HepG2 (cell line): ENCODE results near the gene TPD52L2. TPM values are rescaled to one million over a fixed set of nuclear protein-coding genes. Genes with fewer than 3 reads are reported as not detected.

ENCODE experiments used
- ATAC-seq: fragments of 200-7000 bp; cut with Tn5 transposase; 3 replicates; pipeline ENCODE4 v1.9.1; 2020; ENCODE audit warnings: mild to moderate bottlenecking, moderate library complexity
- BruUV-seq: library from RNA; stranded (reverse); fragments of 400-500 nt; replicated peaks from 2 replicates; lab custom pipeline; 2021; lab: Mats Ljungman, UMichigan
- CTCF ChIA-PET: fragments of 300-600 bp; formaldehyde crosslinking; extraction: SDS; loops from one replicate; lab custom pipeline; 2021; ENCODE audit warnings: low total read pairs, inconsistent platforms, low intra/inter-chr PET ratio; lab: Yijun Ruan, JAX
- POLR2A ChIA-PET: fragments of 350-600 bp; sonication (Branson Sonifier 250); formaldehyde crosslinking; loops from one replicate; lab custom pipeline; 2020; ENCODE audit warnings: antibody characterized with exemption, inconsistent platforms; lab: Yijun Ruan, JAX
- DNase-seq: peaks from one replicate; pipeline ENCODE4 v3.0.0-alpha.2; 2015; ENCODE audit warnings: low spot score
- FAIRE-seq: peaks from 3 replicates; lab custom pipeline; 2011; peaks lifted over from hg19 to GRCh38; lab: Jason Lieb, UNC
- H2AFZ ChIP-seq: one replicate; pipeline ENCODE4 v1.6.1; 2011; ENCODE audit warnings: low read length, inconsistent platforms
- H3K27ac ChIP-seq: fragments of 300-600 bp; 3 replicates; pipeline ENCODE4 v1.8.0; 2011; ENCODE audit warnings: mixed run types, mild to moderate bottlenecking, mixed read lengths, low read length, inconsistent platforms; ENCODE audit not compliant: insufficient read depth; ENCODE audit errors: extremely low read length
- H3K27me3 ChIP-seq, 2 experiments: fragments of 200-600 bp in 1 of 2; 2 replicates in 1 of 2; 3 replicates in 1 of 2; pipeline versions ENCODE4 v1.6.0 to v1.8.0; 2011; ENCODE audit warnings: low read length in 2 of 2, mild to moderate bottlenecking in 2 of 2, moderate library complexity in 2 of 2, inconsistent platforms in 1 of 2; ENCODE audit not compliant: insufficient read depth in 2 of 2, control insufficient read depth in 1 of 2
- H3K36me3 ChIP-seq, 2 experiments: fragments of 200-600 bp in 1 of 2; replicated peaks in 1 of 2; 2 replicates in 1 of 2; 3 replicates in 1 of 2; pipeline versions ENCODE4 v1.5.1 to v1.8.0; 2011; ENCODE audit warnings: low read length in 2 of 2, inconsistent platforms in 1 of 2; ENCODE audit not compliant: insufficient read depth in 2 of 2, control insufficient read depth in 1 of 2
- H3K4me1 ChIP-seq: 2 replicates; pipeline ENCODE4 v1.5.1; 2012; ENCODE audit warnings: low read length, inconsistent platforms; ENCODE audit not compliant: insufficient read depth
- H3K4me2 ChIP-seq: 2 replicates; pipeline ENCODE4 v1.6.0; 2011; ENCODE audit warnings: low read depth, low read length, inconsistent platforms
- H3K4me3 ChIP-seq, 3 experiments: fragments of 200-600 bp in 1 of 3; sonication (generic), shearing (Covaris generic) in 1 of 3; replicated peaks in 1 of 3; 2 replicates each; pipeline ENCODE4 v1.5.1; 2011 to 2016; ENCODE audit warnings: low read length in 3 of 3, inconsistent platforms in 2 of 3, low read depth in 2 of 3, mild to moderate bottlenecking in 2 of 3, control low read depth in 1 of 3, mixed read lengths in 1 of 3; ENCODE audit not compliant: insufficient read depth in 1 of 3
- H3K79me2 ChIP-seq: one replicate; pipeline ENCODE4 v1.6.1; 2011; ENCODE audit warnings: low read length, inconsistent platforms; ENCODE audit not compliant: insufficient read depth
- H3K9ac ChIP-seq: 2 replicates; pipeline ENCODE4 v1.6.0; 2011; ENCODE audit warnings: mild to moderate bottlenecking, low read depth, low read length, inconsistent platforms; ENCODE audit not compliant: insufficient read depth
- H3K9me3 ChIP-seq: 2 replicates; pipeline ENCODE4 v1.5.1; 2012; ENCODE audit warnings: mild to moderate bottlenecking, low read length
- H4K20me1 ChIP-seq: 2 replicates; pipeline ENCODE4 v1.6.0; 2011; ENCODE audit warnings: inconsistent platforms, mild to moderate bottlenecking, low read length, moderate library complexity; ENCODE audit not compliant: insufficient read depth
- EEA1 ChIP-seq: sonication (generic); formaldehyde crosslinking; IDR thresholded peaks from 2 replicates; pipeline ENCODE4 v1.5.1; 2020; ENCODE audit warnings: mild to moderate bottlenecking, missing genetic modification reagents, borderline replicate concordance
- ERF ChIP-seq: IDR thresholded peaks from 2 replicates; pipeline ENCODE4 v1.6.1; 2018; ENCODE audit warnings: missing biosample characterization, missing genetic modification reagents
- FOXA1 ChIP-seq, 2 experiments: fragments of 450-650 bp in 1 of 2; sonication (generic) in 1 of 2; formaldehyde crosslinking in 1 of 2; IDR thresholded peaks; 2 replicates each; pipeline versions ENCODE4 v1.4.0 to v1.6.1; 2016 to 2020; ENCODE audit warnings: missing genetic modification reagents in 1 of 2
- HNF4G ChIP-seq, 2 experiments: sonication (generic) in 1 of 2; formaldehyde crosslinking in 1 of 2; IDR thresholded peaks; 2 replicates each; pipeline versions ENCODE4 v1.4.0 to v1.6.1; 2011 to 2020; ENCODE audit warnings: borderline replicate concordance in 2 of 2, low read depth in 2 of 2, mild to moderate bottlenecking in 2 of 2, low read length in 1 of 2, missing genetic modification reagents in 1 of 2, moderate library complexity in 1 of 2
- KDM6A ChIP-seq: IDR thresholded peaks from 2 replicates; pipeline ENCODE4 v1.6.1; 2016; ENCODE audit warnings: low read depth
- MAFG ChIP-seq: sonication (generic); formaldehyde crosslinking; IDR thresholded peaks from 2 replicates; pipeline ENCODE4 v1.5.1; 2020; ENCODE audit warnings: mild to moderate bottlenecking, missing genetic modification reagents
- MXD3 ChIP-seq: IDR thresholded peaks from 2 replicates; pipeline ENCODE4 v1.6.1; 2016; ENCODE audit warnings: mild to moderate bottlenecking, missing biosample characterization, missing genetic modification reagents
- RXRA ChIP-seq: sonication (generic); formaldehyde crosslinking; IDR thresholded peaks from 2 replicates; pipeline ENCODE4 v1.5.1; 2020; ENCODE audit warnings: missing genetic modification reagents
- SCMH1 ChIP-seq: sonication (generic); formaldehyde crosslinking; IDR thresholded peaks from 2 replicates; pipeline ENCODE4 v1.9.0; 2021; ENCODE audit warnings: missing genetic modification reagents, mild to moderate bottlenecking, borderline replicate concordance
- ZFP62 ChIP-seq: sonication (generic); formaldehyde crosslinking; IDR thresholded peaks from 2 replicates; pipeline ENCODE4 v1.4.0; 2020; ENCODE audit warnings: missing genetic modification reagents
- ZNF205 ChIP-seq: IDR thresholded peaks from 2 replicates; pipeline ENCODE4 v1.6.1; 2018; ENCODE audit warnings: missing biosample characterization, missing genetic modification reagents
- ZNF224 ChIP-seq: sonication (generic); formaldehyde crosslinking; IDR thresholded peaks from 2 replicates; pipeline ENCODE4 v1.5.0; 2020; ENCODE audit warnings: mild to moderate bottlenecking, missing genetic modification reagents
- ZNF30 ChIP-seq: sonication (generic); formaldehyde crosslinking; IDR thresholded peaks from 2 replicates; pipeline ENCODE4 v1.5.0; 2020; ENCODE audit warnings: mild to moderate bottlenecking, missing genetic modification reagents
- ZNF674 ChIP-seq: sonication (generic); formaldehyde crosslinking; IDR thresholded peaks from 2 replicates; pipeline ENCODE4 v1.5.0; 2020; ENCODE audit warnings: low read depth, mild to moderate bottlenecking, missing genetic modification reagents
- ZNF878 ChIP-seq: sonication (generic); formaldehyde crosslinking; IDR thresholded peaks from 2 replicates; pipeline ENCODE4 v1.8.1; 2023; ENCODE audit warnings: mild to moderate bottlenecking, missing genetic modification reagents, moderate library complexity
- ZNF883 ChIP-seq: sonication (generic); formaldehyde crosslinking; IDR thresholded peaks from 2 replicates; pipeline ENCODE4 v1.5.1; 2020; ENCODE audit warnings: mild to moderate bottlenecking, missing genetic modification reagents; ENCODE audit errors: not compliant biosample characterization
- WGBS: methylation state at CpG from one replicate; pipeline ENCODE4 v1.1.6; 2017; ENCODE audit warnings: low lambda C conversion rate; 5-methylcytosine and 5-hydroxymethylcytosine counted together
- in situ Hi-C: cut with HindIII; loops from 2 replicates; pipeline ENCODE4 v1.10.0; 2017; ENCODE audit warnings: low pct_unique_long_range_greater_than_20kb; ENCODE audit not compliant: extremely low pct_ligation_motif_present
- intact Hi-C: fragments of 100-400 bp; cut with micrococcal nuclease; formaldehyde crosslinking; loops from one replicate; pipeline ENCODE4 v1.10.0; 2022; ENCODE audit not compliant: unreplicated experiment
- polyA plus RNA-seq, 8 experiments: library from polyadenylated mRNA; depleted of rRNA in 3 of 8; stranded (reverse) in 7 of 8; unstranded in 1 of 8; fragments of >200 nt; fragmentation: Illumina TruSeq in 4 of 8; extraction: Trizol in 4 of 8; gene quantifications; 2 replicates each; pipeline versions ENCODE4 v1.2.1 to v1.2.3, GENCODE V29; 2011 to 2016; ENCODE audit warnings: low read depth in 4 of 8, missing spikeins in 1 of 8, mixed read lengths in 1 of 8; ENCODE audit not compliant: insufficient read depth in 1 of 8
- total RNA-seq, 5 experiments: library from RNA; depleted of rRNA; stranded (reverse); fragments of >200 nt; fragmentation: Illumina TruSeq; extraction: Trizol; gene quantifications; 2 replicates each; pipeline ENCODE4 v1.2.3, GENCODE V29; 2016; ENCODE audit warnings: low read depth in 1 of 5
- TF ChIP-seq, protein P1 (sequence below): sonication (generic); formaldehyde crosslinking; IDR thresholded peaks from 2 replicates; pipeline ENCODE4 v1.4.0; 2020; ENCODE audit warnings: low read depth, mild to moderate bottlenecking, missing genetic modification reagents
- TF ChIP-seq, protein P2 (sequence below): sonication (generic); formaldehyde crosslinking; IDR thresholded peaks from 2 replicates; pipeline ENCODE4 v1.4.0; 2020; ENCODE audit warnings: missing genetic modification reagents, borderline replicate concordance

Gene TPD52L2
- total and polyA plus RNA-seq, 2 of the 13 experiments (the other 11 are each of a cell fraction or from before 2014, with no cell fraction given): 156 to 184 TPM

DNA sequence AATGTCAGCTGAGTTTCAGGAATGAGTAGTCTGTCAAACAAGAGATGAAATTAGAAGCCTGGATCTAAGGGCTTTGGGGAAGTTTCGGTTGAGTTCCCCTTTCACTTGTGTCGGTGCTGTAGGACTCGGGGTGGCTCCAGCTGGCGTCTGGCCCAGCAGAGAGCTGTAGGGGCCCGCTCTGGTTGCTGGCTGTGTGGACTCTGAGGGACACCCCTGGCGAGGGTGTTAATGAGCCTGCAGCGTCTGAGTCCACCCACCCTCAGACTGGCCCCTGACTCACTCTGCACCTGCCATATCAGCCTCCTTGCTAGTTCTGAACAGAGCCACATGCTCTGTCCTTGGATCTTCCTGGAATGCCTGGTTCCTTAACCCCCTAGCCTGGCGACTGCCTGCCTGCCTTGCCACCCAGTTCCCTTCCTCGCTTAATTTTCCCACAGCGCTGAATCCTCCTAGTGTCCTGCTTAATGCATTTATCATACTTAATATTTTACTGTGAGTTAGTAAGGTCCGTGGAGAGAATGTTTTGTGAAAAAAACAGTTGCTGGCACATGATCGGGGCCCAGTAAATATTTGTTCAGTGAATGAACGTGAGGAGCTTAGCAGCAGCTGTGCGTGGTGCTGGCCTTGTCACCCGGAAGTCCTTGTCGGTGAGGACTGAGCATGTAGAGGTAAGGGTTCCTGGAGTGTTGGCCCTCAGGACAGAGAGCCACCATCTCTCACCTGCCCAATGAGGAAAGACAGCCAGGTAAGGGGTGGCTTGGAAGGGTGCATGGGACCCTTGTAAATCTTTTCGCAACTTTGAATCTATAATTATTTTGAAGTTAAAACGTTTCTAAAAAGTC is 31.4 kb downstream of the TPD52L2 start:
- 5% methylated on average over 18 of the region's 18 CpGs for WGBS
- peak overlapping the region; percentile 73 to 82 (median 77) for H3K4me3 ChIP-seq
- ATAC-seq (peak; percentile 71), FAIRE-seq (peak; percentile 87), DNase-seq (peak; percentile 87)
- TSS peak; percentile 49 for BruUV-seq
- peaks cover 8 to 17% of the 10 kb centered on the region in 2 experiments for H3K36me3 ChIP-seq
- peak overlapping the region; percentile 96 for H3K4me2 ChIP-seq
- H4K20me1 ChIP-seq: peaks cover 40% of the 10 kb centered on the region; the same call in 1 of the 2 replicates
- peak overlapping the region; percentile 76 for H3K9ac ChIP-seq
- ChIA-PET POLR2A (interaction anchor here (0.6 to 4.7 kb wide), 22 partner anchors 9 to 322 kb away, joined by 3 to 71 read pairs (median 4); partner anchors contain the start of genes ARFRP1, C20orf204, HELZ2 and PRPF6), CTCF (no interaction called here)
- intact Hi-C loops (no loop called here), in situ Hi-C loops (no loop called here)
- H2AFZ ChIP-seq: no peak overlapping the region
- peak overlapping the region; percentile 60 for H3K27ac ChIP-seq
- peaks cover 57% of the 10 kb centered on the region for H3K79me2 ChIP-seq
- H3K4me1 ChIP-seq: peaks cover 56% of the 10 kb centered on the region
- no peaks in the 10 kb centered on the region; a peak in 1 of 5 replicates for H3K27me3 ChIP-seq
- no peaks in the 10 kb centered on the region for H3K9me3 ChIP-seq
- TF ChIP-seq MXD3 (CRISPR knock-in tag): peak; percentile 30; the same call in 1 of the 2 replicates
- 0 out of 2 replicates have a peak, but pooled peaks have one; percentile 52 for TF ChIP-seq ZNF205
- TF ChIP-seq ZNF30 (CRISPR knock-in tag): no peak; the same call in 1 of the 2 replicates
- TF ChIP-seq MAFG (CRISPR knock-in tag): no peak
- TF ChIP-seq, protein P1, sequence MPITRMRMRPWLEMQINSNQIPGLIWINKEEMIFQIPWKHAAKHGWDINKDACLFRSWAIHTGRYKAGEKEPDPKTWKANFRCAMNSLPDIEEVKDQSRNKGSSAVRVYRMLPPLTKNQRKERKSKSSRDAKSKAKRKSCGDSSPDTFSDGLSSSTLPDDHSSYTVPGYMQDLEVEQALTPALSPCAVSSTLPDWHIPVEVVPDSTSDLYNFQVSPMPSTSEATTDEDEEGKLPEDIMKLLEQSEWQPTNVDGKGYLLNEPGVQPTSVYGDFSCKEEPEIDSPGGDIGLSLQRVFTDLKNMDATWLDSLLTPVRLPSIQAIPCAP (CRISPR knock-in tag): no peak
- TF ChIP-seq ERF (CRISPR knock-in tag): peak; percentile 81
- TF ChIP-seq ZNF878 (CRISPR knock-in tag): peak; percentile 72; the same call in 1 of the 2 replicates
- TF ChIP-seq ZFP62: peak; percentile 48; the same call in 1 of the 2 replicates
- no peak for TF ChIP-seq ZNF674
- TF ChIP-seq ZNF883 (CRISPR knock-in tag): peak; percentile 81
- no peak for TF ChIP-seq ZNF224 (CRISPR knock-in tag)
- TF ChIP-seq KDM6A (CRISPR knock-in tag): 0 out of 2 replicates have a peak, but pooled peaks have one; percentile 11
- TF ChIP-seq SCMH1 (CRISPR knock-in tag): no peak
- TF ChIP-seq, protein P2, sequence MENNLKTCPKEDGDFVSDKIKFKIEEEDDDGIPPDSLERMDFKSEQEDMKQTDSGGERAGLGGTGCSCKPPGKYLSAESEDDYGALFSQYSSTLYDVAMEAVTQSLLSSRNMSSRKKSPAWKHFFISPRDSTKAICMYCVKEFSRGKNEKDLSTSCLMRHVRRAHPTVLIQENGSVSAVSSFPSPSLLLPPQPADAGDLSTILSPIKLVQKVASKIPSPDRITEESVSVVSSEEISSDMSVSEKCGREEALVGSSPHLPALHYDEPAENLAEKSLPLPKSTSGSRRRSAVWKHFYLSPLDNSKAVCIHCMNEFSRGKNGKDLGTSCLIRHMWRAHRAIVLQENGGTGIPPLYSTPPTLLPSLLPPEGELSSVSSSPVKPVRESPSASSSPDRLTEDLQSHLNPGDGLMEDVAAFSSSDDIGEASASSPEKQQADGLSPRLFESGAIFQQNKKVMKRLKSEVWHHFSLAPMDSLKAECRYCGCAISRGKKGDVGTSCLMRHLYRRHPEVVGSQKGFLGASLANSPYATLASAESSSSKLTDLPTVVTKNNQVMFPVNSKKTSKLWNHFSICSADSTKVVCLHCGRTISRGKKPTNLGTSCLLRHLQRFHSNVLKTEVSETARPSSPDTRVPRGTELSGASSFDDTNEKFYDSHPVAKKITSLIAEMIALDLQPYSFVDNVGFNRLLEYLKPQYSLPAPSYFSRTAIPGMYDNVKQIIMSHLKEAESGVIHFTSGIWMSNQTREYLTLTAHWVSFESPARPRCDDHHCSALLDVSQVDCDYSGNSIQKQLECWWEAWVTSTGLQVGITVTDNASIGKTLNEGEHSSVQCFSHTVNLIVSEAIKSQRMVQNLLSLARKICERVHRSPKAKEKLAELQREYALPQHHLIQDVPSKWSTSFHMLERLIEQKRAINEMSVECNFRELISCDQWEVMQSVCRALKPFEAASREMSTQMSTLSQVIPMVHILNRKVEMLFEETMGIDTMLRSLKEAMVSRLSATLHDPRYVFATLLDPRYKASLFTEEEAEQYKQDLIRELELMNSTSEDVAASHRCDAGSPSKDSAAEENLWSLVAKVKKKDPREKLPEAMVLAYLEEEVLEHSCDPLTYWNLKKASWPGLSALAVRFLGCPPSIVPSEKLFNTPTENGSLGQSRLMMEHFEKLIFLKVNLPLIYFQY (CRISPR knock-in tag): peak; percentile 57; the same call in 1 of the 2 replicates
- 0 out of 2 replicates have a peak, but pooled peaks have one; percentile 48 for TF ChIP-seq RXRA
- no peak for TF ChIP-seq EEA1
- TF ChIP-seq HNF4G (IDR thresholded peaks at IDR 0.05; ENCODE audit: borderline replicate concordance, low read depth, low read length): no peak
- TF ChIP-seq HNF4G (CRISPR knock-in tag; IDR thresholded peaks at IDR 0.05; ENCODE audit: borderline replicate concordance, low read depth): 0 out of 2 replicates have a peak, but pooled peaks have one; percentile 45
- TF ChIP-seq FOXA1 (IDR thresholded peaks at IDR 0.05): no peak
- TF ChIP-seq FOXA1 (CRISPR knock-in tag; IDR thresholded peaks at IDR 0.05): peak; percentile 87
